ENCODE results near the gene PGP. TPM values are rescaled to one million over a fixed set of nuclear protein-coding genes. Genes with fewer than 3 reads are reported as not detected.
A peak's percentile ranks its signal among the peaks of the same experiment; 100 is the strongest.
"Not testable (repeated sequence)": the region's sequence is repeated elsewhere in the genome, so short reads cannot be mapped to it uniquely, and the experiment has no call there.

PGP gene
- polyA plus RNA-seq, 2 donors = 7.1 to 7.7 TPM

DNA sequence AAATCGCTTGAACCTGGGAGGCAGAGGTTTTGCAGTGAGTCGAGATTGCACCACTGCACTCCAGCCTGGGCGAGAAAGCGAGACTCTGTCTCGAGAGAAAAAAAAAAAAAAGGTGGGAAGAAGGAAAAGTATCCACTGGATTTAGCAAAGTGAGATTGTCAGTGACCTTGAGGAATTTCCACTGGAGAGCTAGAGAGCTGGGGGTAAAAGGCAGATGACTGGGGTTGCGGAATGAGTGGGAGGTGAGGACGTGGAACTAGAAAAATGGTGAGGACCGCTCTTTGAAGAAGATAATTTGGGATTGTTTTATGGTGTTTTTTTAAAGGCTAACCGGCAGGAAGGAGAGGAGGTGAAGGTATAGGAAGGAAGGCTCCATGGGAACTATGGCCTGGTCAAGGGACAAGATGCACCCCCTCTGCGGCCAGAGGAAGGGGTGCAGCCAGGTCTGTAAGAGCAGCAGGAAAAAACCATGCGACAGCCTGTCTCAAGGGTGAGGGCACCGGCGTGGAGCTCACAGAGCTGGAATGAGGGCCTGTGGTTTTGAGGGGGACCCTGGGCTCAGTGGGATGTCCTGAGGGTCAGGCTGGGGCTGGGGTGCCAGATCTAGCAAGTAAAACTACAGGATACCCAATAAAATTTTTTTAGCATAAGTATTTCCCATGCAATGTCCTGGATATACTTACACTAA lies 10.1 kb downstream of the PGP start:
- Histone ChIP-seq H3K4me3 (ENCODE audit: low read depth in 1 of 2, low read length in 2 of 2) (peak overlapping the region; percentile 68 to 97), H3K9me3 (ENCODE audit: control insufficient read depth in 2 of 2, insufficient read depth in 1 of 2, low read depth in 1 of 2, low read length in 1 of 2) (no peaks in the 10 kb centered on the region), H3K36me3 (ENCODE audit: control insufficient read depth in 2 of 2, insufficient read depth in 2 of 2, low read length in 1 of 2) (peaks cover 0 to 19% of the 10 kb centered on the region in 2 donors), H3K27me3 (ENCODE audit: control insufficient read depth in 1 of 2, insufficient read depth in 2 of 2, low read length in 2 of 2) (no peaks in the 10 kb centered on the region), H3K27ac (ENCODE audit: low read depth in 2 of 2, low read length in 1 of 2) (peak overlapping the region; percentile 84 to 98), H3K4me1 (ENCODE audit: control insufficient read depth in 2 of 2, insufficient read depth in 2 of 2, low read length in 1 of 2) (peaks cover 7 to 11% of the 10 kb centered on the region in 2 donors)
- WGBS, 2 donors = 82 to 88% methylated on average over 13 of the region's 13 CpGs

DNA sequence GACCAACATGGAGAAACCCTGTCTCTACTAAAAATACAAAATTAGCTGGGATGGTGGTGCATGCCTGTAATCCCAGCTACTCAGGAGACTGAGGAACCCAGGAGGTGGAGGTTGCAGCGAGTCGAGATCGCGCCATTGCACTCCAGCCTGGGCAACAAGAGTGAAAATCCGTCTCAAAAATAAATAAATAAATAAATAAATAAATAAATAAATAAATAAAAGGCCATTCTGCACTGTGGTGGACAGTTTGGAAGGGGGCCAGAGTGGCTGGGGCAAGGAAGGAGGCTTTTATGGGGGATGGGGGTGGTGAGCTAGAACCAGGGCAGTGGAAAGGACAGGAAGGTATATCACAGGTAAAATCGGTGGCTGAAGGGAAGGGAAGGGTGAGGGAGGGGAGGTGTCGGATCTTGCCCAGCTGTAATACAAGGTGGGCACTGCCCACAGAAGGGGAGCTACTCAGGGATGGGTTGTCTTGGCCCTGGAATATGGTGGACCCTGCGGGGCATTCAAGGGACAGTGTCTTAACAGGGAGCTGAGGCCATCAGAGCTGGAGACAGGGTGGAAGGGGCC lies 11.4 kb downstream of the PGP start:
- not testable (repeated sequence) for H3K9me3 ChIP-seq (ENCODE audit: control insufficient read depth in 2 of 2, insufficient read depth in 1 of 2, low read depth in 1 of 2, low read length in 1 of 2); H3K36me3 ChIP-seq (ENCODE audit: control insufficient read depth in 2 of 2, insufficient read depth in 2 of 2, low read length in 1 of 2); H3K4me3 ChIP-seq (ENCODE audit: low read depth in 1 of 2, low read length in 2 of 2); H3K27ac ChIP-seq (ENCODE audit: low read depth in 2 of 2, low read length in 1 of 2); H3K27me3 ChIP-seq (ENCODE audit: control insufficient read depth in 1 of 2, insufficient read depth in 2 of 2, low read length in 2 of 2)
- peaks cover 7 to 11% of the 10 kb centered on the region in 2 donors for H3K4me1 ChIP-seq (ENCODE audit: control insufficient read depth in 2 of 2, insufficient read depth in 2 of 2, low read length in 1 of 2)
- 95% methylated on average over 8 of the region's 8 CpGs for WGBS, 2 donors

DNA sequence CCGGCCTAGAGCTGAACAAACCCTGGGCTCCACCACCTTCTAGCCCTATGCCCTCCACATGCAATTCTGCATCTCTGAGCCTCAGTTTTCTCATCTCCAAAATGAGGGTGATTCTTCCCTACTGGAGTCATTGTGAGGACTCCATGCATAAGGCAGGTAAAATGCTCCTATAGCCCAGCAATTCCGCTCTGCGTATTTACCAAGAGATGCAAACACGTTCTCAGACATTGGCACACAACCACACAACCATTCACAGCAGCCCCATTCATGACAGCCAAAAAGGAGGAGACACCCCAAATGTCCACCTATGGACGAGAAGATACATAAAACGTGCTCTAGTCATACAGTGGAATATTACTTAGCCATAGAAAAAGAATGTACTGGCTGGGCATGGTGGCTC lies 14.3 kb downstream of the PGP start:
- WGBS, 2 donors = 84 to 92% methylated on average over 6 of the region's 6 CpGs
- H3K27ac ChIP-seq (ENCODE audit: low read depth in 2 of 2, low read length in 1 of 2) = no peak overlapping the region
- H3K4me3 ChIP-seq (ENCODE audit: low read depth in 1 of 2, low read length in 2 of 2) = no peak overlapping the region

DNA sequence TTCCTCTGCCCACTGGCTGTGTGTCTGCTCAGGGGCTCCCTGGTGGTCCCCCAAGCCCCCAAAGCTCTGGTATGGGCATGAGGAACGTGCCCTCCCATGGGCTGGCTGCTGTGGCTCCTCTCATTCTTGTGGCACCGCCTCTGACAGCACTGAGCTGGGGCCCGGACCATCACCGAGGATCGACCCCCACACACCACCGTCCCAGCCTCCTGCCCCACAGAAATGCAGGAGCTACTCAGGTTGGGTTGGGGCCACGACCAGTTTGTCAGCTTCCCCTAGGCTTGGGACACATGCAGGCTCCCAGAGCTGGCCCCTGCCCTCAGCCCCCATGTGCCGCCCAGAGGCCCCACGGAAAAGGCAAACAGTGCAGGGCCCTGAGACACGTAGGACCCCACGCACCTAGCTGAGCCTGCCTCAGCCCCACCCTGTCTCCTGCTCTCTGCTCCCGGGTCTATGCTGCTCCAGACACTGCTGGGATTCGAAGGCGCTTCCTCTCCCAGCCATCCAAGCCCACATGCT lies 15.0 kb downstream of the PGP start:
- no peaks in the 10 kb centered on the region for H3K36me3 ChIP-seq (ENCODE audit: control insufficient read depth in 2 of 2, insufficient read depth in 2 of 2, low read length in 1 of 2)

More for the DNA sequence above, 14.3 kb downstream of the PGP start:
- H3K4me1 ChIP-seq (ENCODE audit: control insufficient read depth in 2 of 2, insufficient read depth in 2 of 2, low read length in 1 of 2) = peaks cover 2 to 8% of the 10 kb centered on the region in 2 donors
- H3K9me3 ChIP-seq (ENCODE audit: control insufficient read depth in 2 of 2, insufficient read depth in 1 of 2, low read depth in 1 of 2, low read length in 1 of 2) = no peaks in the 10 kb centered on the region
- no peaks in the 10 kb centered on the region for H3K36me3 ChIP-seq (ENCODE audit: control insufficient read depth in 2 of 2, insufficient read depth in 2 of 2, low read length in 1 of 2)
- peaks cover 0 to 6% of the 10 kb centered on the region in 2 donors for H3K27me3 ChIP-seq (ENCODE audit: control insufficient read depth in 1 of 2, insufficient read depth in 2 of 2, low read length in 2 of 2)

DNA sequence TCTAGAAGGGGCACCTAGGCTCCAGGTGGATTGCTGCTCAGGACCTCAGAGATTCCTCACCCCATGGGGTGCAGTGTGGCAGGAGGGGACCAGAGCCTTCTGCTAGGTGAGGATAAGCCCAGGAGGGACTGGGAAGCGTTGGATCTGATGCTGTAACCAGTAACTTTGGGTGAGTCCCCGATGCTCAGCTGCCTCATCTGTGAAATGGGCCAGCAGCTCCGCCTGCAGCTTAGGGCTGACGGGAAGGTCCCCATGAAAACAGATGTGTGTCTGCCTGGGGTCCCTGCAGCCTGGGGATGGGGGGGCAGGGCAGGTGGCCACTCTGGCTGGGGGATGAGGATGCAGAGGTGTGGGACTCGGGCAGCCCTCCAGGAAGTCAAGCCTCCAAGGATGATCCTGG lies 15.5 kb downstream of the PGP start:
- WGBS, 2 donors = 78 to 85% methylated on average over 5 of the region's 5 CpGs
- no peak overlapping the region for H3K4me3 ChIP-seq (ENCODE audit: low read depth in 1 of 2, low read length in 2 of 2)
- H3K9me3 ChIP-seq (ENCODE audit: control insufficient read depth in 2 of 2, insufficient read depth in 1 of 2, low read depth in 1 of 2, low read length in 1 of 2) = peaks cover 0 to 2% of the 10 kb centered on the region in 2 donors
- H3K36me3 ChIP-seq (ENCODE audit: control insufficient read depth in 2 of 2, insufficient read depth in 2 of 2, low read length in 1 of 2) = no peaks in the 10 kb centered on the region
- peaks cover 0 to 6% of the 10 kb centered on the region in 2 donors for H3K27me3 ChIP-seq (ENCODE audit: control insufficient read depth in 1 of 2, insufficient read depth in 2 of 2, low read length in 2 of 2)
- H3K27ac ChIP-seq (ENCODE audit: low read depth in 2 of 2, low read length in 1 of 2) = no peak overlapping the region
- peaks cover 2 to 7% of the 10 kb centered on the region in 2 donors for H3K4me1 ChIP-seq (ENCODE audit: control insufficient read depth in 2 of 2, insufficient read depth in 2 of 2, low read length in 1 of 2)

More for the DNA sequence above, 15.0 kb downstream of the PGP start:
- H3K27ac ChIP-seq (ENCODE audit: low read depth in 2 of 2, low read length in 1 of 2) = no peak overlapping the region
- peaks cover 0 to 6% of the 10 kb centered on the region in 2 donors for H3K27me3 ChIP-seq (ENCODE audit: control insufficient read depth in 1 of 2, insufficient read depth in 2 of 2, low read length in 2 of 2)
- H3K4me3 ChIP-seq (ENCODE audit: low read depth in 1 of 2, low read length in 2 of 2) = no peak overlapping the region
- H3K4me1 ChIP-seq (ENCODE audit: control insufficient read depth in 2 of 2, insufficient read depth in 2 of 2, low read length in 1 of 2) = peaks cover 2 to 8% of the 10 kb centered on the region in 2 donors
- 73 to 76% methylated on average over 14 of the region's 14 CpGs for WGBS, 2 donors
- H3K9me3 ChIP-seq (ENCODE audit: control insufficient read depth in 2 of 2, insufficient read depth in 1 of 2, low read depth in 1 of 2, low read length in 1 of 2) = peaks cover 0 to 2% of the 10 kb centered on the region in 2 donors

DNA sequence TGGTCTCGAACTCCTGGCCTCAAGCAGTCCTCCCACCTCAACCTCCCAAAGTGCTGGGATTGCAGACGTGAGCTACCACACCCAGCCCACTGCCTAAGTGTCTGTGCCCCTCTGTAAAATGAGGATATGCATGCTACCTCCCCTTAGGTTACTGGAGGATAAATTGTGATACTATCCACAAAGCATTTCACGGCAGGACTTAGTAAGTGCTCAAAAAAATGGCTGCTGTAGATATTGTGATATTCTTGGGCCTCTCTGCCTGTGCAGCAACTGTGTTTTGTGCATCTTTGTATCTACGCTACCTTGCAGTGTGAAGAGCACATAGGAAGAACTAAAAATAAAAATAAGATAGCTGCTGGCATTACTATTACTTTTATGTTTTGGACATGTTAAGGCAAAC lies 16.4 kb downstream of the PGP start:
- Histone ChIP-seq H3K27me3 (ENCODE audit: control insufficient read depth in 1 of 2, insufficient read depth in 2 of 2, low read length in 2 of 2) (peaks cover 0 to 6% of the 10 kb centered on the region in 2 donors), H3K9me3 (ENCODE audit: control insufficient read depth in 2 of 2, insufficient read depth in 1 of 2, low read depth in 1 of 2, low read length in 1 of 2) (peaks cover 0 to 2% of the 10 kb centered on the region in 2 donors), H3K27ac (ENCODE audit: low read depth in 2 of 2, low read length in 1 of 2) (no peak overlapping the region), H3K4me3 (ENCODE audit: low read depth in 1 of 2, low read length in 2 of 2) (no peak overlapping the region), H3K36me3 (ENCODE audit: control insufficient read depth in 2 of 2, insufficient read depth in 2 of 2, low read length in 1 of 2) (no peaks in the 10 kb centered on the region), H3K4me1 (ENCODE audit: control insufficient read depth in 2 of 2, insufficient read depth in 2 of 2, low read length in 1 of 2) (peaks cover 2 to 7% of the 10 kb centered on the region in 2 donors)
- WGBS, 2 donors = 63 to 66% methylated on average over 4 of the region's 4 CpGs

DNA sequence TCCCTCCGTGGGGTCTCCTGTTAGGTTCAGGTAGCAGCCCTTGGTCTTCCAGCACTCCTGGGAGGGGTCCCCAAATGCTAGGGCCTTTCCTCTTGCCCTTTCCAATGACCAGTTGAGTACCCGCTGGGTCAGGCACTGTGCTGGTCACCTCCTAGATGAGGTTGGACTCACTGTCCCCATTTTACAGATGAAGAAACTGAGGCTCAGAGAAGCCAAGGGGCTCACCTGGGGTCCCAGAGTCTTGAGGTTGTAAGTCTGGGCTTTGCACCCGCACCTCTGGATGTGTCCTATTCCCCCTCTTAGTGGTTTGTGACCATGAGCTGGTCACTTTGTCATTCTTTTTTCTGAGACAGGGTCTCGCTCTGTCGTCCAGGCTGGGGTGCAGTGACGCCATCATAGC lies 16.9 kb downstream of the PGP start:
- Histone ChIP-seq H3K4me3 (ENCODE audit: low read depth in 1 of 2, low read length in 2 of 2) (no peak overlapping the region), H3K27ac (ENCODE audit: low read depth in 2 of 2, low read length in 1 of 2) (no peak overlapping the region), H3K4me1 (ENCODE audit: control insufficient read depth in 2 of 2, insufficient read depth in 2 of 2, low read length in 1 of 2) (peaks cover 2 to 7% of the 10 kb centered on the region in 2 donors), H3K27me3 (ENCODE audit: control insufficient read depth in 1 of 2, insufficient read depth in 2 of 2, low read length in 2 of 2) (peaks cover 0 to 6% of the 10 kb centered on the region in 2 donors), H3K9me3 (ENCODE audit: control insufficient read depth in 2 of 2, insufficient read depth in 1 of 2, low read depth in 1 of 2, low read length in 1 of 2) (peaks cover 0 to 2% of the 10 kb centered on the region in 2 donors), H3K36me3 (ENCODE audit: control insufficient read depth in 2 of 2, insufficient read depth in 2 of 2, low read length in 1 of 2) (no peaks in the 10 kb centered on the region)
- 85 to 90% methylated on average over 6 of the region's 6 CpGs for WGBS, 2 donors

DNA sequence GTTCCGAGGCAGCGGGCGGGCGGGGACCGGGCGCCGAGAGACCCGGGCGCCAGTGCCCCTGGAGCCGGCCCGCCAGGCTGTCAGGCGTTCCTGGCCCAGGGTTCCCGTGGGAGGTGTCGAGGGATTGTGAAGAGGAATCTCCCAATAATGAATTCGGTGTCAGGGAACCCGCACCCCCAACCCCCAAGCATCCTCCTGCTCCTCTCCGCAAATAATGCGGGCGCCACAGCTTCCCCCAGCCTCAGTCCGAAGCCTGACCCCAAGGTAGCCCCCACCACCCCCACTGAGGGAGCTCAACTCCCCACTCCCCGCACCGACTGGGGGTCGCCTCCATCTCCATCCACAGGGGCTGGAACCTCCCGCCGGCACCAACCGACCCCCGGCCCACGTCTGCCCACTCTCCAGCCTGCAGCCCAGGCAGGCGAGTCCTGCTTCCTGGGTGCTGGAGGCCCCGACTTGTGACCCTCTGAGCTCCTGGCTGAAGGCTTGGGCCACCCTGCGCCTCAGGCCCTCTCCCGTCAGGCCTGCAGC lies 17.6 kb downstream of the PGP start:
- H3K27ac ChIP-seq (ENCODE audit: low read depth in 2 of 2, low read length in 1 of 2) = no peak overlapping the region
- H3K4me3 ChIP-seq (ENCODE audit: low read depth in 1 of 2, low read length in 2 of 2) = peak overlapping the region in 1 of 2 donors; percentile 35
- peaks cover 2 to 7% of the 10 kb centered on the region in 2 donors for H3K4me1 ChIP-seq (ENCODE audit: control insufficient read depth in 2 of 2, insufficient read depth in 2 of 2, low read length in 1 of 2)
- WGBS, 2 donors = 34 to 44% methylated on average over 24 to 32 of the region's 32 CpGs
- H3K27me3 ChIP-seq (ENCODE audit: control insufficient read depth in 1 of 2, insufficient read depth in 2 of 2, low read length in 2 of 2) = peaks cover 0 to 6% of the 10 kb centered on the region in 2 donors
- peaks cover 0 to 2% of the 10 kb centered on the region in 2 donors for H3K9me3 ChIP-seq (ENCODE audit: control insufficient read depth in 2 of 2, insufficient read depth in 1 of 2, low read depth in 1 of 2, low read length in 1 of 2)
- H3K36me3 ChIP-seq (ENCODE audit: control insufficient read depth in 2 of 2, insufficient read depth in 2 of 2, low read length in 1 of 2) = no peaks in the 10 kb centered on the region

DNA sequence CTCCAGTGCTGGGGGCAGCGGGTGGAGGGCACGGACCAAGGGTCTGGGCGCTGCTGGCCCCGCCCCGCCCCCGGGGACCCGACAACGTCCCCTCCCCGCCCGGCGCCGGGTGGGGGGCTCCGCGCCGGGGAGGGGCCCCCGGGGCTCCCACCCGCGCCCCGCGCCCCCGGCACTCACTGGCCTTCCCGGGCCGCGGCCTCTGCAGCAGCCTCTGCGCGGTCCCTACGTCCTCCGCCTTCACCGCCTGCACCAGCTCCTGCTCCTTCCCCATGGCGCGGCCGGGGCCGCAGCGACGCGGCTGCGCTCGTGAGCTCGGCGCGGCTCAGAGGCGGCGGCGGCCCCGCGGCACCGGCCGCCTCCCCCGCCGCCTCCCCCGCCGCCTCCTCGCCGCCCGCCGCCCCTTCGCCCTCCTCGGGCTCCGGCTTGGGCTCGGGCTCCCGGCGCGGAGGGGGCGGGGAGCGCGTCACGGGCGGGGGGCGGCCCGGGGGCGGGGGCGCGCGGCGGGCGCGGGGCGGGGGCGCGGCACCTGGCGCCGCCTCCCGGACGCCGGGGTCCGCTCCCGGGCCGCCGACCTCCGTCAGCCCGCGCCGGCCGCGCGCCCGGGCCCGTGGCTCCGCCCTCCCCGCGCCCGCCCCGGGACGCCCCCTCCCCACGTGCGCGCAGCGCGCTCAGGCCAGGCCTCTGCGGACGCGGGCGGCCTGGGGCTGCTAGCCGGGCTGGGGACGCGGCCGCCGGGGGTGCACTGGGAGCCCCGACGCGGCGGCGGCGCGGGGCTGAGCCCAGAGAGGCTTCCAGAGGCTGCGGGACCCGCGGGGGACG lies 18.3 kb downstream of the PGP start, which contains the start of gene CASKIN1:
Gene CASKIN1 (minus strand): TSS at position 444 of the 819 bp plus-strand sequence. CDS start 173 bp downstream, at position 271.
- Histone ChIP-seq H3K4me3 (ENCODE audit: low read depth in 1 of 2, low read length in 2 of 2) (peak within 1 kb of the TSS; percentile 25 to 35), H3K27me3 (ENCODE audit: control insufficient read depth in 1 of 2, insufficient read depth in 2 of 2, low read length in 2 of 2) (peaks cover 0 to 6% of the 10 kb centered on the region in 2 donors), H3K27ac (ENCODE audit: low read depth in 2 of 2, low read length in 1 of 2) (no peak within 1 kb of the TSS), H3K9me3 (ENCODE audit: control insufficient read depth in 2 of 2, insufficient read depth in 1 of 2, low read depth in 1 of 2, low read length in 1 of 2) (peaks cover 0 to 2% of the 10 kb centered on the region in 2 donors), H3K4me1 (ENCODE audit: control insufficient read depth in 2 of 2, insufficient read depth in 2 of 2, low read length in 1 of 2) (peaks cover 2 to 7% of the 10 kb centered on the region in 2 donors), H3K36me3 (ENCODE audit: control insufficient read depth in 2 of 2, insufficient read depth in 2 of 2, low read length in 1 of 2) (no peaks in the 10 kb centered on the region)
- 1 to 4% methylated on average over 9 to 129 of the region's 129 CpGs for WGBS, 2 donors

Measured in esophagus (tissue), 2 donors.